Liver (tissue), 9 donors: ENCODE results near the gene HSD3B7. TPM values are rescaled to one million over a fixed set of nuclear protein-coding genes. Genes with fewer than 3 reads are reported as not detected.
A peak's percentile ranks its signal among the peaks of the same experiment; 100 is the strongest.

Experiments
- DNase-seq: peaks from one replicate; pipeline ENCODE4 v3.0.0-alpha.2; 2017; ENCODE audit warnings: low spot score
- H3K27ac ChIP-seq, 2 donors: one replicate each; pipeline ENCODE4 v1.7.0; 2013; ENCODE audit warnings: inconsistent platforms in 2 of 2, low read length in 2 of 2, control low read depth in 1 of 2, low read depth in 1 of 2, mild to moderate bottlenecking in 1 of 2
- H3K27me3 ChIP-seq, 4 donors: one replicate each; pipeline versions ENCODE4 v1.6.1 to v1.7.0; 2013; ENCODE audit warnings: low read length in 3 of 4, inconsistent platforms in 1 of 4, mild to moderate bottlenecking in 1 of 4, moderate library complexity in 1 of 4; ENCODE audit not compliant: control insufficient read depth in 4 of 4, insufficient read depth in 4 of 4
- H3K36me3 ChIP-seq, 4 donors: one replicate each; pipeline versions ENCODE4 v1.6.1 to v1.7.0; 2013; ENCODE audit warnings: low read length in 3 of 4, mild to moderate bottlenecking in 3 of 4, low read depth in 1 of 4, moderate library complexity in 1 of 4; ENCODE audit not compliant: control insufficient read depth in 4 of 4, insufficient read depth in 3 of 4
- H3K4me1 ChIP-seq, 4 donors: one replicate each; pipeline versions ENCODE4 v1.6.1 to v1.7.0; 2013; ENCODE audit warnings: low read length in 3 of 4, mild to moderate bottlenecking in 3 of 4, moderate library complexity in 1 of 4; ENCODE audit not compliant: control insufficient read depth in 4 of 4, insufficient read depth in 4 of 4
- H3K4me3 ChIP-seq, 3 donors: one replicate each; pipeline versions ENCODE4 v1.6.1 to v1.7.0; 2013; ENCODE audit warnings: low read length in 3 of 3, control low read depth in 1 of 3, low read depth in 1 of 3, mild to moderate bottlenecking in 1 of 3
- H3K9ac ChIP-seq, 2 donors: one replicate each; pipeline ENCODE4 v1.7.0; 2013; ENCODE audit warnings: low read length in 2 of 2, mild to moderate bottlenecking in 2 of 2, moderate library complexity in 2 of 2, control low read depth in 1 of 2, low read depth in 1 of 2
- H3K9me3 ChIP-seq, 4 donors: one replicate each; pipeline versions ENCODE4 v1.6.1 to v1.7.0; 2013; ENCODE audit warnings: low read length in 3 of 4; ENCODE audit not compliant: control insufficient read depth in 4 of 4
- EGR1 ChIP-seq, 2 donors: IDR thresholded peaks; 2 replicates each; pipeline ENCODE4 v1.6.1; 2016 to 2018; ENCODE audit warnings: antibody characterized with exemption in 2 of 2, low read depth in 2 of 2
- FOXA1 ChIP-seq: IDR thresholded peaks from 2 replicates; pipeline ENCODE4 v1.6.1; 2016; ENCODE audit warnings: antibody characterized with exemption
- FOXA2 ChIP-seq: IDR thresholded peaks from 2 replicates; pipeline ENCODE4 v1.6.1; 2016; ENCODE audit warnings: antibody characterized with exemption
- GABPA ChIP-seq, 2 donors: IDR thresholded peaks in 1 of 2; conservative IDR thresholded peaks in 1 of 2; 2 replicates each; pipeline ENCODE4 v1.6.1; 2016; ENCODE audit warnings: antibody characterized with exemption in 2 of 2, mild to moderate bottlenecking in 1 of 2, moderate library complexity in 1 of 2
- HNF4A ChIP-seq, 2 donors: conservative IDR thresholded peaks; 2 replicates each; pipeline ENCODE4 v1.6.1; 2016; ENCODE audit warnings: antibody characterized with exemption in 2 of 2, mild to moderate bottlenecking in 2 of 2
- HNF4G ChIP-seq: IDR thresholded peaks from 2 replicates; pipeline ENCODE4 v1.6.1; 2016; ENCODE audit warnings: antibody characterized with exemption
- JUND ChIP-seq, 2 donors: IDR thresholded peaks; 2 replicates each; pipeline ENCODE4 v1.6.1; 2016; ENCODE audit warnings: antibody characterized with exemption in 2 of 2
- MAX ChIP-seq: IDR thresholded peaks from 2 replicates; pipeline ENCODE4 v1.6.1; 2016; ENCODE audit warnings: antibody characterized with exemption
- NR2F2 ChIP-seq: IDR thresholded peaks from 2 replicates; pipeline ENCODE4 v1.6.1; 2016; ENCODE audit warnings: antibody characterized with exemption
- RAD21 ChIP-seq, 2 donors: IDR thresholded peaks; 2 replicates each; pipeline ENCODE4 v1.6.1; 2016; ENCODE audit warnings: antibody characterized with exemption in 2 of 2, mild to moderate bottlenecking in 2 of 2
- RXRA ChIP-seq, 2 donors: IDR thresholded peaks; 2 replicates each; pipeline ENCODE4 v1.6.1; 2017 to 2018; ENCODE audit warnings: antibody characterized with exemption in 2 of 2, mild to moderate bottlenecking in 1 of 2
- TAF1 ChIP-seq: conservative IDR thresholded peaks from 2 replicates; pipeline ENCODE4 v1.6.1; 2016; ENCODE audit warnings: antibody characterized with exemption, mild to moderate bottlenecking
- YY1 ChIP-seq: IDR thresholded peaks from 2 replicates; pipeline ENCODE4 v1.6.1; 2016; ENCODE audit warnings: antibody characterized with exemption, mild to moderate bottlenecking
- WGBS: extraction: QIAGEN DNeasy Blood & Tissue Kit; methylation state at CpG from one replicate; pipeline ENCODE4 v1.1.7; 2013; 5-methylcytosine and 5-hydroxymethylcytosine counted together
- polyA plus RNA-seq, 2 donors: library from polyadenylated mRNA; stranded (reverse) in 1 of 2; unstranded in 1 of 2; fragments of 200-250 nt in 1 of 2; fragments of >200 nt in 1 of 2; fragmentation: Nextera tagmentation in 1 of 2; extraction: Ambion mirVana in 1 of 2; gene quantifications; one replicate each; pipeline versions ENCODE4 v1.2.1 to v1.2.3, GENCODE V29; 2013 to 2015
- total RNA-seq, 2 donors: library from RNA; depleted of rRNA; stranded (reverse); fragments of >200 nt; gene quantifications; one replicate each; pipeline ENCODE4 v1.2.3, GENCODE V29; 2014
- TF ChIP-seq, protein P1 (sequence below): IDR thresholded peaks from 2 replicates; pipeline ENCODE4 v1.6.1; 2016; ENCODE audit warnings: antibody characterized with exemption
- donor health status: healthy.
- donor health status: healthy.
- donor health status: healthy.
- donor health status: healthy.
- donor health status: healthy.

HSD3B7 gene
- total and polyA plus RNA-seq, 4 donors = 23.9 to 93.9 (median 79.4) TPM

DNA sequence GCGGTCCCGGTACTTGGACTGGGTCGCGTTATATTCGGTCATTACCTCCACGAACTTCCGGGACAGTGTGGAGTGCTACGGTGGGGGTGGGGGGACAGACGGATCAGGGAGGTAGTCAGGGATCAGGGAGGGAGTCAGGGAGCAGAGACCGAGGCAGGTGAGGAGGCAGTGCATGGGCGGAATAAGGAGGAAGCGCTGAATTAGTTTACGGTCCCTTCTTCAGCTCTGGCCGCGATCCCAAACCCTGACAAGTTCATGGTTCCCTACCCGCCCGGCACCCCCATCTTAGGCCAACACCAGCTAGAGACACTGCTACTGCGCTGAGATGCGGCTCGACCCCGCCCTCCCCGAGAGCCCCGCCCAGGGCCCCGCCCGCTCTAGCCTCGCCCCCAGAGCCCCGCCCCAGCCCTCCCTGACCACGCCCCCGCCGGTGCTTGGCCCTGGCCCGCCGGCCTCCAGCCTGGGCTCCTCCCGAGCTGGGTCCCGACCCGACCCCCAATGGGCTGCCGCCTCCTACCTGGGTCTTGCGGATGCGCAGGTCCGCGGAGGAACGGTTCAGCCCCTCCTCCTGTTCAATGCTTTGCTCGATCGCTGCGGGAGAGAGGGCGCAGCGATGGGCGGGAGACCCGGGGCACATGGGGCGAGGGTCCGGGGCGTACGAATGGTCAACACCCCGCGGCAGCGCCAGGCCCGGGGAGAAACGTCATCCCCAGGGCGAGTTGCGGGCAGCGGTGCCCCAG is 12.1 kb downstream of the HSD3B7 start:
- H3K27me3 ChIP-seq = no peaks in the 10 kb centered on the region

DNA sequence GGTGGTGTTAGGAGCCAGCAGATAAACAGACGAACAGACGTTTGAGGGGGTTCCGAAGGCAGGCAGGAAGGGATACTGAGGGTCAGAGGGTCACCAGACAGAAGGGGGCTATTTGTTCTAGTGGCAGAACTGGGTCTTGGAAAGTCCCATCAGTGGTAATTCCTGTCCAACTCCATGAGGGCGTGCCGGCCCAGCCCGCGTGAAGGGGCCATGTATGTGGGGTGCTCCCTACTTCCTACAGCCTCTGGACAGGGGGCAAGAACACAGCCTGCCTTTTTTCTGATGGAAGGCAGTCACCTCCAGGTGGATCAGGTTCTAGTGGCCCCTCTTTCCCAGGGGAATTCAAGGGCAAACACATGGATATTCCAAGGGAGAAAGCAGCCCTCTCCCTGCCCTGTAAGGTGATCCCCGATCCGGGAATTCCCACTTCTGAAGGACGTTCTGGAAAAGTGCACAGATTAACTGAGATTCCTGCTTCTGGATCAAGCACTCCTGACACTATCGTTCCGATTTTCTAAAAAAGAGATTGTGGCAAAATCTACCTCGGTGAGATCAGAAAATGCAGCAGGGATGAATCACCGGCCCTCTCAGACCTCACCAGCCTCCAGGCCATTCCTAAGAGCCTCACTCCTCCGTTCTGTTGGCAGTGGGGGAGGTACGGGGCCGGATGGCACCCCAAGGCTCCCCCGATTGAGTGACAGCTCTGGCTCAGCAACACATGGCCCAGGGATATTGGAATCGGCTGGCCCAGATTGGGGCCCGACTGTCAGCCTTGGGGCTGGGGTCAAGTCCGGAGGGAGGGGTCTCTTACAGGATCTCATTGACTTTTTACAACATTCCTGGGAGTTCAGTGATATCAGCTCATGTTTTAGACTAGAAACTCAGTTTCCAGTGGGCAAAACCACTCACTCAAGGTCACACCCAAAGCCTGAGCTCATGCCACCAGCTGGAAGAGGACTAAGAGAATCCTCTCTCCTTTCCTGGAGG is 13.0 kb downstream of the HSD3B7 start:
- no peak for TF ChIP-seq MAX
- no peak for TF ChIP-seq GABPA (IDR thresholded peaks at IDR 0.05 in 1 of 2, conservative IDR thresholded peaks at IDR 0.05 in 1 of 2)
- TF ChIP-seq RXRA (IDR thresholded peaks at IDR 0.05) = no peak
- no peak for TF ChIP-seq HNF4G
- no peak for TF ChIP-seq EGR1 (IDR thresholded peaks at IDR 0.05; ENCODE audit: low read depth in 2 of 2)
- no peak for TF ChIP-seq RAD21 (IDR thresholded peaks at IDR 0.05)
- TF ChIP-seq YY1 = no peak
- no peak for TF ChIP-seq NR2F2
- TF ChIP-seq, protein P1, sequence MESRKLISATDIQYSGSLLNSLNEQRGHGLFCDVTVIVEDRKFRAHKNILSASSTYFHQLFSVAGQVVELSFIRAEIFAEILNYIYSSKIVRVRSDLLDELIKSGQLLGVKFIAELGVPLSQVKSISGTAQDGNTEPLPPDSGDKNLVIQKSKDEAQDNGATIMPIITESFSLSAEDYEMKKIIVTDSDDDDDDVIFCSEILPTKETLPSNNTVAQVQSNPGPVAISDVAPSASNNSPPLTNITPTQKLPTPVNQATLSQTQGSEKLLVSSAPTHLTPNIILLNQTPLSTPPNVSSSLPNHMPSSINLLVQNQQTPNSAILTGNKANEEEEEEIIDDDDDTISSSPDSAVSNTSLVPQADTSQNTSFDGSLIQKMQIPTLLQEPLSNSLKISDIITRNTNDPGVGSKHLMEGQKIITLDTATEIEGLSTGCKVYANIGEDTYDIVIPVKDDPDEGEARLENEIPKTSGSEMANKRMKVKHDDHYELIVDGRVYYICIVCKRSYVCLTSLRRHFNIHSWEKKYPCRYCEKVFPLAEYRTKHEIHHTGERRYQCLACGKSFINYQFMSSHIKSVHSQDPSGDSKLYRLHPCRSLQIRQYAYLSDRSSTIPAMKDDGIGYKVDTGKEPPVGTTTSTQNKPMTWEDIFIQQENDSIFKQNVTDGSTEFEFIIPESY = no peak
- no peak for TF ChIP-seq FOXA1
- TF ChIP-seq HNF4A (conservative IDR thresholded peaks at IDR 0.05) = no peak
- Histone ChIP-seq H3K4me1 (peaks cover 3 to 36% (median 30%) of the 10 kb centered on the region in 4 donors), H3K27me3 (no peaks in the 10 kb centered on the region), H3K36me3 (no peaks in the 10 kb centered on the region), H3K27ac (peak overlapping the region; percentile 95 to 96), H3K9me3 (no peaks in the 10 kb centered on the region), H3K9ac (no peak overlapping the region), H3K4me3 (peak overlapping the region in 2 of 3 donors; percentile 58 to 71)
- WGBS = 73% methylated on average over 21 of the region's 21 CpGs
- DNase-seq = no peak

More for the DNA sequence above, 12.1 kb downstream of the HSD3B7 start:
- H3K27ac ChIP-seq = peak overlapping the region; percentile 95 to 96
- DNase-seq = peak; percentile 93
- peak overlapping the region; percentile 64 to 75 for H3K9ac ChIP-seq
- peaks cover 3 to 36% (median 30%) of the 10 kb centered on the region in 4 donors for H3K4me1 ChIP-seq
- WGBS = 3% methylated on average over 60 of the region's 60 CpGs
- no peaks in the 10 kb centered on the region for H3K36me3 ChIP-seq
- TF ChIP-seq JUND (IDR thresholded peaks at IDR 0.05) = no peak
- TF ChIP-seq TAF1 = peak; percentile 12
- TF ChIP-seq RAD21 (IDR thresholded peaks at IDR 0.05) = peak in 1 of 2 donors; percentile 19
- TF ChIP-seq RXRA (IDR thresholded peaks at IDR 0.05) = peak; percentile 14 to 29
- TF ChIP-seq NR2F2 = no peak
- TF ChIP-seq FOXA2 = no peak
- peak overlapping the region; percentile 66 to 81 (median 71) for H3K4me3 ChIP-seq
- H3K9me3 ChIP-seq = no peaks in the 10 kb centered on the region
